ENCODE data around the gene CSAD. TPM values are rescaled to one million over a fixed set of nuclear protein-coding genes. Genes with fewer than 3 reads are reported as not detected.

The CSAD gene
- total and polyA plus RNA-seq, 11 donors: 4.3 to 26.5 (median 8.2) TPM

DNA sequence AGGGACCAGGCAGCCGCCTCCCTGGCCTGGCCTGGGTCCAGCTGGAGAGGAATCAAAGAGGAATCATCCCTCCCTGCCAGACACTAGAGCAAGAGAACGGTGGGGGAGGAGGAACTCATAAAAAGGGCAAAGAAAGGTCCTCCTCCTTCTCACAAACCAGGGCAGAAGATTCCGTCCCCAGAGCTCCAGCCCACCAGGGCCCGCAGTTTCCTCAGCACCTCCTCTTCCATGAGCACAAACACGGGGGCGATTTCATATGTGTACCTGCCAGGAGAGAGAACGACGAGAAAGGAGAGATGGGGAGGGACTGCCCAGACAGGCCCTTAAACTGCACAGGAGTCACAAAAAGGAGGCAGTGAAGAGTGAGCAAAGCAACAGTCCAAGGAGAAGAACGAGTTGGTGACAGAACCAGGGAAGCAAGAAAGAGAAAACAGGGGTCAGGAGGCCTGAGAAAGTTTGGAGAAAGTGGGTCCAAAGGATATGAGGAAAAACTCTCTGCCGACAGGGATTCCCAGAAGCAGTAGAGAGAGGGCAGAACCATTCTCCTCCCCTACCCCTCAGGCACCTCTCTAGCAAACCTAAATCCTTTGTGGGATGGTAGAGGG, 8.9 kb downstream of the CSAD start:
- ATAC-seq: no peak
- H3K4me1 ChIP-seq: peaks cover 0 to 6% (median 0%) of the 10 kb centered on the region in 12 donors
- peak overlapping the region in 1 of 12 donors; percentile 30 for H3K27ac ChIP-seq
- no peaks in the 10 kb centered on the region for H3K9me3 ChIP-seq
- 54 to 61% (median 57%) methylated on average over 10 of the region's 10 CpGs for WGBS, 4 donors
- H3K36me3 ChIP-seq: peaks cover 0 to 36% (median 22%) of the 10 kb centered on the region in 9 donors
- no peaks in the 10 kb centered on the region for H3K27me3 ChIP-seq
- TF ChIP-seq, protein P1, sequence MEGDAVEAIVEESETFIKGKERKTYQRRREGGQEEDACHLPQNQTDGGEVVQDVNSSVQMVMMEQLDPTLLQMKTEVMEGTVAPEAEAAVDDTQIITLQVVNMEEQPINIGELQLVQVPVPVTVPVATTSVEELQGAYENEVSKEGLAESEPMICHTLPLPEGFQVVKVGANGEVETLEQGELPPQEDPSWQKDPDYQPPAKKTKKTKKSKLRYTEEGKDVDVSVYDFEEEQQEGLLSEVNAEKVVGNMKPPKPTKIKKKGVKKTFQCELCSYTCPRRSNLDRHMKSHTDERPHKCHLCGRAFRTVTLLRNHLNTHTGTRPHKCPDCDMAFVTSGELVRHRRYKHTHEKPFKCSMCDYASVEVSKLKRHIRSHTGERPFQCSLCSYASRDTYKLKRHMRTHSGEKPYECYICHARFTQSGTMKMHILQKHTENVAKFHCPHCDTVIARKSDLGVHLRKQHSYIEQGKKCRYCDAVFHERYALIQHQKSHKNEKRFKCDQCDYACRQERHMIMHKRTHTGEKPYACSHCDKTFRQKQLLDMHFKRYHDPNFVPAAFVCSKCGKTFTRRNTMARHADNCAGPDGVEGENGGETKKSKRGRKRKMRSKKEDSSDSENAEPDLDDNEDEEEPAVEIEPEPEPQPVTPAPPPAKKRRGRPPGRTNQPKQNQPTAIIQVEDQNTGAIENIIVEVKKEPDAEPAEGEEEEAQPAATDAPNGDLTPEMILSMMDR (IDR thresholded peaks at IDR 0.05): no peak
- no peak for TF ChIP-seq POLR2A (IDR thresholded peaks at IDR 0.05)
- intact Hi-C loops (cut with DNase I): no loop called here
- DNase-seq: no peak
- no peak overlapping the region for H3K4me3 ChIP-seq

DNA sequence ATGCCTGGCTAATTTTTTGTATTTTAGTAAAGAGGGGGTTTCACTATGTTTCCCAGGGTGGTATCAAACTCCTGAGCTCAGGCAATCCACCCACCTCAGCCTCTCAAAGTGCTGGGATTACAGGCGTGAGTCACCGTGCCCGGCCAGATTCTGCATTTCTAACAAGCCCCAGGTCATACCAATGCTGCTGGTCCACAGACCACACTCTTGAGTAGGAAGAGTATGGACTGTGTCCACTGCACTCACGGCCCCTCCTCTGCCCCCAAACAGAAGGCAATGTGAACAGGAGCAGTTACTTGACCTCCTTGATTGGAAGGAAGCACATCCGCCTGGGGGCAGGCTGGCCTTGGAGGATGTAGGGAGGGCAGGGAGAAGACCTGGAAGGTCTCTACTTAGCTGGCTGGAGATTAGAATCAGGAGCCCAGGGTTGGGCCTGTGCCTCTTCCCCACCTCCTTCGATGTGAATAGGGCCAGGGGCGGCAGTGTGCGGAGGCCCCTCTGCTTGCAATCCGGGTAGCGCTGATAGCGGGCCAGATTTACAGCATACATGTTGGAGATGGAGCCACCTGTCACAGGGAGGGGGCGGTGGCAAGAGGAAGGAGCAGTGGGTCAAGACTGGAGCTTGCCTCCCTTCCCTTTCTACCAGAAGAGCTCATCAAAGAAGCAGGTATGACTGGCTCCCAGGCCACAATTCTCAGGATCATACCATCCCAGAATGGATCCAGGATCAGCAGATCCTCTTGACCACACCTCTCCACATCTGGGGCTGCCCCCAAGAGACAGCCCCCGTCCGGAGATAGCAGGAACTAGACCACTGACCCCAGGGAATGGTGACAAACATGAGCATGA, 9.6 kb downstream of the CSAD start:
- no peak overlapping the region for H3K4me3 ChIP-seq
- H3K27ac ChIP-seq: peak overlapping the region in 1 of 12 donors; percentile 30
- no peaks in the 10 kb centered on the region for H3K9me3 ChIP-seq
- peaks cover 0 to 6% (median 0%) of the 10 kb centered on the region in 12 donors for H3K4me1 ChIP-seq
- intact Hi-C loops (cut with DNase I): no loop called here
- ATAC-seq (no peak), DNase-seq (no peak)
- 72 to 88% (median 85%) methylated on average over 9 to 14 of the region's 14 CpGs for WGBS, 4 donors
- TF ChIP-seq, protein P1 (IDR thresholded peaks at IDR 0.05): no peak
- no peak for TF ChIP-seq POLR2A (IDR thresholded peaks at IDR 0.05)
- peaks cover 0 to 37% (median 22%) of the 10 kb centered on the region in 9 donors for H3K36me3 ChIP-seq
- no peaks in the 10 kb centered on the region for H3K27me3 ChIP-seq

DNA sequence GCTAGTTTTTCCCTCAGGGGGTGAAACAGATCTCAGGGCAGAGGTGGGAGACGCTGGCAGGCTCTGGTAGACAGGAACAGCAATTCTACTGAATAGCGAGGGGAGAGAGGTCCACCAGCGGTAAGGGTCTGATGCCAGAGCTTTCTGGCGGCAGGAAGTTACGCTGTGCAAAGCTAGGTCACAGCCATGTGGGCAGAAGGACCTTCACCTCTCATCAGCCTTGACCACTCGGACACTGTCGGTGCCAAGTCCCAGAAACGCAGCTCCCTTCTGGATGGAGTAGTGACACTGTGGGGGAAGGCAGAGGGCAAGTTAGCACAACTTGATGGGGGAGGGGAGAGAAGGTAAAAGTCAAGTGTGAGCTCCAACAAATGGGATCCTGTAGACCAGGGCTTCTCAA, 10.5 kb downstream of the CSAD start:
- 91 to 97% (median 96%) methylated on average over 8 of the region's 8 CpGs for WGBS, 4 donors
- Histone ChIP-seq H3K4me3 (no peak overlapping the region), H3K27ac (no peak overlapping the region), H3K9me3 (no peaks in the 10 kb centered on the region), H3K36me3 (peaks cover 0 to 37% (median 25%) of the 10 kb centered on the region in 9 donors), H3K4me1 (peaks cover 0 to 6% (median 0%) of the 10 kb centered on the region in 12 donors), H3K27me3 (no peaks in the 10 kb centered on the region)
- intact Hi-C loops (cut with DNase I): no loop called here
- no peak for ATAC-seq
- no peak for TF ChIP-seq POLR2A (IDR thresholded peaks at IDR 0.05)
- TF ChIP-seq, protein P1 (IDR thresholded peaks at IDR 0.05): no peak
- no peak for DNase-seq

DNA sequence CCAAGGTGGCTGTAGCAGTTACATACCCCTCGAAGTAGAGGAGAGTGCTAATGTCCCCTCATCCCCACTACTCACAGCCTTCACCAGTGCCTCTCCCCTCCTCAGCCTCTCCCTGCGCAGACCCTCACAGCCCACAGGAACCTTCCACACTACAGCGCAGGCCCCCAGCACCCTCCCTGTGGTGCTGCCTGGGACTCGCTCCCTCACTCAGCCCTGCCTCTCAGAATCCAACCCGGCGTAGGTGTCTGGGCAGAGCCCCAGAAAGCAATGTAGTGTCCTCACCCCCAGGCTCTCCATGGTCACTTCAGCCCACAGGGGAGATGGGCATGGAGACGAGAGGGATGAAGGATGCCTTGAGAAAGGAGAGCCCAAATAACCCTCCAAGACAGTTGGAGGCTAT, 11.1 kb downstream of the CSAD start:
- Histone ChIP-seq H3K27ac (no peak overlapping the region), H3K4me3 (no peak overlapping the region), H3K9me3 (no peaks in the 10 kb centered on the region), H3K4me1 (peaks cover 0 to 1% (median 0%) of the 10 kb centered on the region in 12 donors), H3K27me3 (no peaks in the 10 kb centered on the region), H3K36me3 (peaks cover 0 to 37% (median 25%) of the 10 kb centered on the region in 9 donors)
- ATAC-seq: no peak
- 88 to 97% (median 95%) methylated on average over 7 of the region's 7 CpGs for WGBS, 4 donors
- intact Hi-C loops (cut with DNase I): no loop called here
- TF ChIP-seq, protein P1 (IDR thresholded peaks at IDR 0.05): no peak
- TF ChIP-seq POLR2A (IDR thresholded peaks at IDR 0.05): no peak
- DNase-seq: no peak
